MM.1S (cell line): Measurements from ENCODE around the gene AK9.

Source experiments
- DNase-seq: peaks from one replicate; pipeline ENCODE4 v3.0.0-alpha.2; 2015
- H2AFZ ChIP-seq: fragments of 300-600 bp; sonication (generic); 2 replicates; pipeline ENCODE4 v1.6.0; 2016; ENCODE audit warnings: antibody characterized with exemption, low read length
- H3F3A ChIP-seq: fragments of 300-600 bp; sonication (generic); 2 replicates; pipeline ENCODE4 v1.6.1; 2016; ENCODE audit warnings: mild to moderate bottlenecking, antibody characterized with exemption, low read length, moderate library complexity, mixed read lengths; ENCODE audit not compliant: insufficient read depth
- H3K27ac ChIP-seq: fragments of 300-600 bp; sonication (generic); 2 replicates; pipeline ENCODE4 v1.5.1; 2016; ENCODE audit warnings: mild to moderate bottlenecking, low read length
- H3K27me3 ChIP-seq: fragments of 300-600 bp; sonication (generic); replicated peaks from 2 replicates; pipeline ENCODE4 v1.6.0; 2016; ENCODE audit warnings: low read length; ENCODE audit not compliant: insufficient read depth
- H3K36me3 ChIP-seq: fragments of 300-600 bp; sonication (generic); replicated peaks from 2 replicates; pipeline ENCODE4 v1.6.1; 2016; ENCODE audit warnings: mild to moderate bottlenecking, low read length, mixed read lengths; ENCODE audit not compliant: insufficient read depth
- H3K4me1 ChIP-seq: fragments of 300-600 bp; sonication (generic); 2 replicates; pipeline ENCODE4 v1.6.1; 2016; ENCODE audit warnings: low read length, mixed read lengths
- H3K4me2 ChIP-seq: fragments of 300-600 bp; sonication (generic); 2 replicates; pipeline ENCODE4 v1.6.0; 2016; ENCODE audit warnings: low read depth, low read length
- H3K4me3 ChIP-seq: fragments of 300-600 bp; sonication (generic); 2 replicates; pipeline ENCODE4 v1.5.1; 2016; ENCODE audit warnings: low read length, mixed read lengths
- H3K79me2 ChIP-seq: fragments of 300-600 bp; sonication (generic); 2 replicates; pipeline ENCODE4 v1.6.1; 2016; ENCODE audit warnings: mixed run types, low read length, mixed read lengths
- H3K9ac ChIP-seq: fragments of 300-600 bp; sonication (generic); 2 replicates; pipeline ENCODE4 v1.6.1; 2016; ENCODE audit warnings: low read length, mixed read lengths
- H3K9me2 ChIP-seq: fragments of 300-600 bp; sonication (generic); replicated peaks from 2 replicates; pipeline ENCODE4 v1.6.1; 2016; ENCODE audit warnings: mild to moderate bottlenecking, low read length, mixed read lengths; ENCODE audit not compliant: insufficient read depth
- H3K9me3 ChIP-seq: fragments of 300-600 bp; sonication (generic); replicated peaks from 2 replicates; pipeline ENCODE4 v1.6.1; 2016; ENCODE audit warnings: mild to moderate bottlenecking, low read length, mixed read lengths; ENCODE audit not compliant: insufficient read depth
- H4K20me1 ChIP-seq: fragments of 300-600 bp; sonication (generic); 2 replicates; pipeline ENCODE4 v1.6.1; 2016; ENCODE audit warnings: mild to moderate bottlenecking, low read length, moderate library complexity, mixed read lengths; ENCODE audit not compliant: insufficient read depth
- CTCF ChIP-seq: fragments of 300-600 bp; sonication (generic); IDR thresholded peaks from 2 replicates; pipeline ENCODE4 v1.5.1; 2016; ENCODE audit warnings: antibody characterized with exemption, low read length, mixed read lengths
- EZH2 ChIP-seq: fragments of 300-600 bp; sonication (generic); optimal IDR thresholded peaks from 2 replicates; pipeline ENCODE3; 2017; ENCODE audit warnings: low read depth, mild to moderate bottlenecking, antibody characterized with exemption, low read length, mixed read lengths
- EZH2phosphoT487 ChIP-seq: fragments of 300-600 bp; sonication (generic); IDR thresholded peaks from 2 replicates; pipeline ENCODE4 v1.6.1; 2018; ENCODE audit warnings: antibody characterized with exemption, low read length

Gene AK9

GRCh38 chr6:109467696-109468095 is 223.3 kb downstream of the AK9 start:
- Histone ChIP-seq H4K20me1 (no peaks in the 10 kb centered on the region), H3K36me3 (peaks cover 12% of the 10 kb centered on the region), H3K4me3 (no peak overlapping the region), H3K4me2 (no peak overlapping the region), H3K9ac (no peak overlapping the region), H3K27me3 (no peaks in the 10 kb centered on the region), H3K9me2 (no peaks in the 10 kb centered on the region), H2AFZ (no peak overlapping the region), H3K4me1 (0 out of 2 replicates have a peak, but pooled peaks cover 6% of the 10 kb centered on the region), H3K27ac (no peak overlapping the region), H3K79me2 (peaks cover 59% of the 10 kb centered on the region), H3K9me3 (no peaks in the 10 kb centered on the region), H3F3A (no peaks in the 10 kb centered on the region)
- no peak for DNase-seq
- no peak for TF ChIP-seq CTCF
- no peak for TF ChIP-seq EZH2phosphoT487
- TF ChIP-seq EZH2, result no peak

- no peak overlapping the region for H3K27ac ChIP-seq
- peaks cover 15% of the 10 kb centered on the region for H3K4me1 ChIP-seq
- no peaks in the 10 kb centered on the region for H3K9me2 ChIP-seq
- no peak overlapping the region for H3K4me3 ChIP-seq
- H3F3A ChIP-seq, result peaks cover 9% of the 10 kb centered on the region
- DNase-seq, result no peak
- no peak for TF ChIP-seq CTCF
- TF ChIP-seq EZH2phosphoT487, result no peak
- no peak for TF ChIP-seq EZH2
- peaks cover 14% of the 10 kb centered on the region for H3K36me3 ChIP-seq
- no peak overlapping the region for H3K4me2 ChIP-seq
- peaks cover 56% of the 10 kb centered on the region for H3K79me2 ChIP-seq
- H3K9me3 ChIP-seq, result no peaks in the 10 kb centered on the region
- H2AFZ ChIP-seq, result no peak overlapping the region
- no peak overlapping the region for H3K9ac ChIP-seq
- H4K20me1 ChIP-seq, result no peaks in the 10 kb centered on the region
- H3K27me3 ChIP-seq, result no peaks in the 10 kb centered on the region
Measured at GRCh38 chr6:109466212-109466923, 224.6 kb downstream of the AK9 start.

- Histone ChIP-seq H3K4me2 (no peak overlapping the region), H3F3A (peaks cover 15% of the 10 kb centered on the region), H4K20me1 (no peaks in the 10 kb centered on the region), H3K9me3 (no peaks in the 10 kb centered on the region), H3K4me1 (peaks cover 18% of the 10 kb centered on the region), H3K27me3 (no peaks in the 10 kb centered on the region), H3K4me3 (no peak overlapping the region), H2AFZ (no peak overlapping the region), H3K36me3 (peaks cover 14% of the 10 kb centered on the region), H3K9me2 (no peaks in the 10 kb centered on the region), H3K9ac (no peak overlapping the region), H3K79me2 (peaks cover 50% of the 10 kb centered on the region), H3K27ac (no peak overlapping the region)
- TF ChIP-seq EZH2phosphoT487, result no peak
- TF ChIP-seq EZH2, result no peak
- TF ChIP-seq CTCF, result no peak
- DNase-seq, result no peak
Measured at GRCh38 chr6:109465772-109466171, 225.2 kb downstream of the AK9 start.
